CD4-positive, alpha-beta T cell (primary cell): ENCODE data around the gene PARL. TPM values are rescaled to one million over a fixed set of nuclear protein-coding genes. Genes with fewer than 3 reads are reported as not detected.

Experiments used
- ATAC-seq: fragments of 200-7000 bp; cut with Tn5 transposase; one replicate; pipeline ENCODE4 v1.10.0; 2022; ENCODE audit warnings: mild to moderate bottlenecking; ENCODE audit not compliant: poor library complexity
- CTCF ChIA-PET: fragments of 350-600 bp; sonication (Branson Sonifier 250); formaldehyde crosslinking; loops from one replicate; lab custom pipeline; 2021; ENCODE audit warnings: antibody characterized with exemption, inconsistent platforms; lab: Charles Lee
- POLR2A ChIA-PET: fragments of 350-600 bp; sonication (Branson Sonifier 250); formaldehyde crosslinking; loops from one replicate; lab custom pipeline; 2021; ENCODE audit warnings: antibody characterized with exemption, inconsistent platforms; lab: Charles Lee
- DNase-seq, 14 experiments: peaks; one replicate each; pipeline ENCODE4 v3.0.0-alpha.2; 2013 to 2020; ENCODE audit warnings: mixed read lengths in 2 of 14
- H3K27ac ChIP-seq, 2 donors: one replicate each; pipeline versions ENCODE4 v1.5.1 to v1.7.0; 2013; ENCODE audit warnings: low read length in 2 of 2, low read depth in 1 of 2, mild to moderate bottlenecking in 1 of 2
- H3K27me3 ChIP-seq, 2 experiments: 1 replicate in 1 of 2; 2 replicates in 1 of 2; pipeline versions ENCODE4 v1.6.1 to v1.7.0; 2013; ENCODE audit warnings: low read length in 2 of 2, control low read depth in 1 of 2, mild to moderate bottlenecking in 1 of 2, moderate library complexity in 1 of 2; ENCODE audit not compliant: insufficient read depth in 2 of 2, control insufficient read depth in 1 of 2
- H3K36me3 ChIP-seq: one replicate; pipeline ENCODE4 v1.6.1; 2013; ENCODE audit warnings: low read length, control low read depth; ENCODE audit not compliant: insufficient read depth
- H3K4me1 ChIP-seq: one replicate; pipeline ENCODE4 v1.6.1; 2013; ENCODE audit warnings: low read length, control low read depth; ENCODE audit not compliant: insufficient read depth
- H3K4me3 ChIP-seq: one replicate; pipeline ENCODE4 v1.5.1; 2013; ENCODE audit warnings: mild to moderate bottlenecking, low read length, moderate library complexity
- H3K9me3 ChIP-seq, 2 experiments: 1 replicate in 1 of 2; 2 replicates in 1 of 2; pipeline versions ENCODE4 v1.6.1 to v1.7.0; 2013; ENCODE audit warnings: low read length in 2 of 2, mild to moderate bottlenecking in 2 of 2, control low read depth in 1 of 2, moderate library complexity in 1 of 2; ENCODE audit not compliant: control insufficient read depth in 1 of 2, insufficient read depth in 1 of 2
- H3K27ac Mint-ChIP-seq: one replicate; pipeline ENCODE4 v1.8.0; 2020; ENCODE audit warnings: mixed read lengths
- H3K27me3 Mint-ChIP-seq: one replicate; pipeline ENCODE4 v1.8.0; 2021; ENCODE audit warnings: mixed read lengths
- H3K36me3 Mint-ChIP-seq: one replicate; pipeline ENCODE4 v1.8.0; 2021; ENCODE audit warnings: low read depth, mixed read lengths
- H3K4me1 Mint-ChIP-seq: one replicate; pipeline ENCODE4 v1.8.0; 2021; ENCODE audit warnings: low read depth, mixed read lengths
- H3K4me3 Mint-ChIP-seq: one replicate; pipeline ENCODE4 v1.8.0; 2020; ENCODE audit warnings: mild to moderate bottlenecking, mixed read lengths
- H3K9me3 Mint-ChIP-seq: one replicate; pipeline ENCODE4 v1.8.0; 2020; ENCODE audit warnings: mixed read lengths
- CTCF ChIP-seq: fragments of 200-600 bp; IDR thresholded peaks from one replicate; pipeline ENCODE4 v1.8.0; 2022; ENCODE audit warnings: antibody characterized with exemption, mild to moderate bottlenecking
- intact Hi-C, 2 experiments: fragments of 100-400 bp; cut with DNase I in 1 of 2; cut with micrococcal nuclease in 1 of 2; formaldehyde crosslinking; loops; one replicate each; pipeline versions ENCODE4 v1.15.1 to v1.9.0; 2023 to 2025; cut with DNase I, micrococcal nuclease
- total RNA-seq, 174 experiments: library from RNA in 2 of 174; stranded (reverse) in 2 of 174; gene quantifications; one replicate each; pipeline ENCODE4 v1.2.3 and lab custom pipeline; 2021 to 2026

The PARL gene
- total RNA-seq, 2 experiments from 2014 or later = 36.9 to 40.0 TPM

GRCh38 chr3:183829466-183829865 lies 55.2 kb downstream of the PARL start:
- no peaks in the 10 kb centered on the region for H3K9me3 Mint-ChIP-seq
- DNase-seq (no peak), ATAC-seq (no peak)
- ChIA-PET CTCF (no interaction called here), POLR2A (no interaction called here)
- H3K27ac Mint-ChIP-seq = no peak overlapping the region
- no peak for TF ChIP-seq CTCF
- intact Hi-C loops = no loop called here
- peaks cover 61% of the 10 kb centered on the region for H3K36me3 Mint-ChIP-seq
- peaks cover 13% of the 10 kb centered on the region for H3K4me1 Mint-ChIP-seq
- Histone ChIP-seq H3K27me3 (peaks cover 0 to 2% of the 10 kb centered on the region in 2 experiments), H3K4me3 (no peak overlapping the region), H3K4me1 (peaks cover 9% of the 10 kb centered on the region), H3K9me3 (no peaks in the 10 kb centered on the region), H3K36me3 (peaks cover 32% of the 10 kb centered on the region), H3K27ac (no peak overlapping the region)
- H3K4me3 Mint-ChIP-seq = no peak overlapping the region
- no peaks in the 10 kb centered on the region for H3K27me3 Mint-ChIP-seq

GRCh38 chr3:183828538-183828870 lies 56.2 kb downstream of the PARL start:
- DNase-seq (no peak), ATAC-seq (no peak)
- Mint-ChIP-seq H3K4me1 (peaks cover 20% of the 10 kb centered on the region), H3K9me3 (no peaks in the 10 kb centered on the region), H3K27me3 (no peaks in the 10 kb centered on the region), H3K36me3 (peaks cover 52% of the 10 kb centered on the region), H3K4me3 (peak overlapping the region; percentile 36), H3K27ac (no peak overlapping the region)
- Histone ChIP-seq H3K4me1 (peaks cover 12% of the 10 kb centered on the region), H3K36me3 (peaks cover 23% of the 10 kb centered on the region), H3K27me3 (peaks cover 0 to 2% of the 10 kb centered on the region in 2 experiments), H3K4me3 (no peak overlapping the region), H3K27ac (no peak overlapping the region), H3K9me3 (no peaks in the 10 kb centered on the region)
- no peak for TF ChIP-seq CTCF
- ChIA-PET CTCF (interaction anchor here (0.6 kb wide), 1 partner anchor 33 kb away, joined by 4 read pairs; no protein-coding TSS in a partner anchor), POLR2A (no interaction called here)
- intact Hi-C loops = no loop called here

GRCh38 chr3:183827809-183828537 lies 56.7 kb downstream of the PARL start:
- Histone ChIP-seq H3K27me3 (peaks cover 0 to 2% of the 10 kb centered on the region in 2 experiments), H3K36me3 (peaks cover 17% of the 10 kb centered on the region), H3K4me3 (no peak overlapping the region), H3K4me1 (peaks cover 12% of the 10 kb centered on the region), H3K9me3 (no peaks in the 10 kb centered on the region), H3K27ac (peak overlapping the region in 1 of 2 donors; percentile 7)
- no peak overlapping the region for H3K4me3 Mint-ChIP-seq
- H3K9me3 Mint-ChIP-seq = no peaks in the 10 kb centered on the region
- ChIA-PET CTCF (no interaction called here), POLR2A (no interaction called here)
- no peak overlapping the region for H3K27ac Mint-ChIP-seq
- ATAC-seq (no peak), DNase-seq (no peak)
- H3K27me3 Mint-ChIP-seq = no peaks in the 10 kb centered on the region
- peaks cover 46% of the 10 kb centered on the region for H3K36me3 Mint-ChIP-seq
- intact Hi-C loops = no loop called here
- H3K4me1 Mint-ChIP-seq = peaks cover 20% of the 10 kb centered on the region
- TF ChIP-seq CTCF = no peak
